ENCODE data around the gene ZNF543. TPM values are rescaled to one million over a fixed set of nuclear protein-coding genes. Genes with fewer than 3 reads are reported as not detected.

ZNF543 gene
- total and polyA plus RNA-seq, 4 experiments from 2014 or later: 1.9 to 10.7 (median 7.8) TPM

DNA sequence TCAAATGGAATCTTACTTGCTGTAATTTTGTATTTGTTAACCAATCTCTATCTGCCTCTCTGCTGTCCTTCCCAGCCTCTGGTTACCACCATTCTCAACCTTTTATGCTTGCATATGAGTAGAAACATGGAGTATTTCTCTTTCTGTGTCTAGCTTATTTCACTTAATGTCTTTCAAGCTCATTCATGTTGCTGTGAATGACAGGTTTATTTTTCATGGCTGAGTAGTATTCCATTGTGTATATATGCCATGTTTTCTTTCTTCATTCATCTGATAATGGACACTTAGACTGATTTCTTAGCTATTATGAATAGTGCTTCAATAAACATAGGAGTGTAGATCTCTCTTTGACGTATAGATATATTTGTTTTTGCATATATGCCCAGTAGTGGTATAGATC, 26.6 kb upstream of the ZNF543 start:
- Mint-ChIP-seq H3K4me1 (peaks cover 7 to 17% (median 10%) of the 10 kb centered on the region in 4 donors), H3K4me3 (no peak overlapping the region), H3K36me3 (peaks cover 87 to 89% of the 10 kb centered on the region in 2 donors), H3K27me3 (no peaks in the 10 kb centered on the region), H3K9me3 (peaks cover 10 to 83% (median 61%) of the 10 kb centered on the region in 8 donors), H3K27ac (peak overlapping the region in 1 of 7 donors; percentile 32)
- CTCF ChIA-PET (ENCODE audit: partially characterized antibody): no interaction called here
- Histone ChIP-seq H3K9me3 (ENCODE audit: control insufficient read depth in 1 of 2, low read length in 2 of 2) (peaks cover 4 to 20% of the 10 kb centered on the region in 2 donors), H3K36me3 (ENCODE audit: insufficient read depth, low read length) (peaks cover 43% of the 10 kb centered on the region), H3K4me1 (ENCODE audit: insufficient read depth, low read length) (no peaks in the 10 kb centered on the region), H3K27me3 (ENCODE audit: insufficient read depth, low read length) (no peaks in the 10 kb centered on the region), H3K4me3 (ENCODE audit: low read length in 2 of 2) (no peak overlapping the region), H3K27ac (ENCODE audit: low read depth, low read length) (no peak overlapping the region)
- intact Hi-C loops (cut with micrococcal nuclease): no loop called here
- no peak for DNase-seq
- POLR2A ChIA-PET (ENCODE audit: partially characterized antibody): no interaction called here

DNA sequence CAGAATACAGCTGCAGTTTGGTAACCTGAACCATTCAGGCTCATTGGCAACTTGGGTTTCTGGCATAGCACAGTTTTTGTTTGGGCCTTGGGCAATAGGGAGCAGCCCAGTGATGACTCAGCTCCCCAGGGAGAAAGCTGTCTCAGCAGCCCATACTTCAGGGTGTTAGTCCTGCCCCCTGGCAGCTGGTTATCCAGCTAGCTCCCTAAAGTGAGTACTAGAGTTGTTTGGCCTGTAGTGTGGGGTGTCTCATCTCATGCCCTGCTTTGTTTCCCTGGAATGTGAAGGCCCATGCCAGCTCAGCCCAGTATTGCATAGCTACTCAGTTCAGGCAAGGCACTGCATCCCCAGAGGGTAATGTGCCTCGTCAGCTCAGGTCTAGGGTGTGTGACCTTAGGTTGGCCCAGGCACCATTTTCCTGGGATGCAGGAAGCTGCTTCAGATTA, 18.2 kb upstream of the ZNF543 start:
- peaks cover 0 to 31% (median 11%) of the 10 kb centered on the region in 8 donors for H3K9me3 Mint-ChIP-seq

DNA sequence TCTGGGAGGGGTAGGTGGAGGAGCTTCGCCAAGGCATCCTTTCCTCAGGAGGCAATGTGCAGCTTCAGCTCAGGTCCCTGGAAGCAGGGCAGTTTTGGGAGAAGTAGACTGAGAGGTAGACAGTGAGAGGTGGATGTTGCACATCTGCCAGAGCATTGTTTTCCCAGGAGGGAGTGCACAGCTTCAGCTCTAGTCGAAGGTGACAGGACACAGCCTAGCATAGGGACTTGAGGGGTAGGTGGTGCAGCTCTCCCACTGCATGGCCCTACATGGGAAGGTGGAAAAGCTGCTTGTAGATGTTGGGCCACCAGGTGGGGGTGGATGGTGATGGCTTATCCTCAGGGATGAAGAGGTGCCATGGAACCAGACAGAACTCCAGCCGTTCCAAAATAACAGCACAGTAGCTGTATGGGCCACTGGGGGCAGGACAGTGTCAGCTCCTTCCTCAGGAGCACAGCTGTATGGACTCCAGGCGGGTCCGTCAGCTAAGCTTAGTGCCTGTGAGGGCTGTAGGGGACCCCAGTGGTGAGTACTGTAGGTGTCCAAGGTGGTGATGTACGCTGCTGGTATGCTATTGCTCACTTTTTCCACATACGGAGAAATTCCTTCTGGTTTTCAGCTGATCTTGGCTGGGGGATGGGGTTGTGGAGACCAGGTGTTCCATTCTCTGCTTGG, 17.4 kb upstream of the ZNF543 start:
- no peak for DNase-seq
- no peaks in the 10 kb centered on the region for H3K4me1 ChIP-seq (ENCODE audit: insufficient read depth, low read length)
- Mint-ChIP-seq H3K4me1 (peaks cover 0 to 16% (median 4%) of the 10 kb centered on the region in 4 donors), H3K9me3 (peaks cover 0 to 25% (median 8%) of the 10 kb centered on the region in 8 donors), H3K36me3 (peaks cover 37 to 44% of the 10 kb centered on the region in 2 donors), H3K27ac (no peak overlapping the region), H3K4me3 (no peak overlapping the region), H3K27me3 (no peaks in the 10 kb centered on the region)
- H3K9me3 ChIP-seq (ENCODE audit: control insufficient read depth in 1 of 2, low read length in 2 of 2): no peaks in the 10 kb centered on the region
- intact Hi-C loops (cut with micrococcal nuclease): no loop called here
- no peak overlapping the region for H3K4me3 ChIP-seq (ENCODE audit: low read length in 2 of 2)
- H3K27me3 ChIP-seq (ENCODE audit: insufficient read depth, low read length): no peaks in the 10 kb centered on the region
- ChIA-PET POLR2A (ENCODE audit: partially characterized antibody) (no interaction called here), CTCF (ENCODE audit: partially characterized antibody) (interaction anchor here (0.7 kb wide), 1 partner anchor 40 kb away, joined by 3 read pairs; no protein-coding TSS in a partner anchor)
- H3K36me3 ChIP-seq (ENCODE audit: insufficient read depth, low read length): peaks cover 9% of the 10 kb centered on the region
- no peak overlapping the region for H3K27ac ChIP-seq (ENCODE audit: low read depth, low read length)

More for the DNA sequence above, 18.2 kb upstream of the ZNF543 start:
- Mint-ChIP-seq H3K4me1 (peaks cover 0 to 16% (median 6%) of the 10 kb centered on the region in 4 donors), H3K27ac (no peak overlapping the region), H3K36me3 (peaks cover 44 to 52% of the 10 kb centered on the region in 2 donors), H3K27me3 (no peaks in the 10 kb centered on the region), H3K4me3 (no peak overlapping the region)
- Histone ChIP-seq H3K36me3 (ENCODE audit: insufficient read depth, low read length) (peaks cover 9% of the 10 kb centered on the region), H3K9me3 (ENCODE audit: control insufficient read depth in 1 of 2, low read length in 2 of 2) (no peaks in the 10 kb centered on the region), H3K4me1 (ENCODE audit: insufficient read depth, low read length) (no peaks in the 10 kb centered on the region), H3K27ac (ENCODE audit: low read depth, low read length) (no peak overlapping the region), H3K4me3 (ENCODE audit: low read length in 2 of 2) (no peak overlapping the region), H3K27me3 (ENCODE audit: insufficient read depth, low read length) (no peaks in the 10 kb centered on the region)
- ChIA-PET CTCF (ENCODE audit: partially characterized antibody) (no interaction called here), POLR2A (ENCODE audit: partially characterized antibody) (no interaction called here)
- intact Hi-C loops (cut with micrococcal nuclease): no loop called here
- no peak for DNase-seq

DNA sequence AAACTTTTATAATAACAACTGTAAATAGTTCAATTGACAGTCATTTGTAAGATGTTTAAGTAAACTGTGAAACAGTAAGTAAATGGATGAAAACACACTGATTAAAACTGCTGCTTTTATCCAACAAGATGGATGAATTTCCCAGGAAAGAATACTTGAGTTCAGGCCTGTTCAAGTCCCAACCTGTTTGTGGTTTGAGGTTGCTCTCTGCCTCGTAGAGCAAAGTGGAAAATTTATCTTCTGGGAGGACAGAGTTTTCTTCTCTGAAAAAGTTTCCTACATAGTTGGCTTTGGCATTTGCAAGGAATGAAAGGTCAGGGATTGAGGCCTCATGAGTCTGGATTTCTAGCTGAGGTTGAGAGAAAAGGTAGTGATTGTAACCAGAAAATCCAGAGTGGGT, 15.2 kb upstream of the ZNF543 start:
- Mint-ChIP-seq H3K9me3 (peaks cover 2 to 28% (median 8%) of the 10 kb centered on the region in 8 donors), H3K27ac (no peak overlapping the region)
- POLR2A ChIA-PET (ENCODE audit: partially characterized antibody): no interaction called here

DNA sequence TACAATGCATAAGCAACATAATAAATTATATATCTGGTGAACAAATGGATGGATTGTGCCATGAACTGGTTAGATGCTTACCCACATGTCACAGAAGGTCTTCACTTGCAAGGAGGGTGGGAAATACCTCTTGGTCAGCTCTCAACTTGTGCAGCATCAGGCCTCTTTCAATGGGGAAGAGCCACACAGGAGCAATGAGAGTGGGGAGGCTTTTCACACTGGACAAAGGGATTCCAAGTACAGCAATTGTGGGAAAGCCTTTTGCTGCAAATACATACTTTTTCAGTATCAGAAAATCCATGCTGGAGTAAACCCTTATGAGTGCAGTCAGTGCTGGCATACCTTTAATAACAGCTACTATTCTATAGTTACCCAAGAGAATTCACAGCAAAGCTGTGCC, 11.8 kb upstream of the ZNF543 start:
- Mint-ChIP-seq H3K4me3 (no peak overlapping the region), H3K36me3 (peaks cover 5 to 13% of the 10 kb centered on the region in 2 donors), H3K27me3 (peaks cover 0 to 1% of the 10 kb centered on the region in 2 donors), H3K27ac (no peak overlapping the region), H3K4me1 (peaks cover 0 to 4% (median under 1%) of the 10 kb centered on the region in 4 donors), H3K9me3 (peaks cover 2 to 36% (median 10%) of the 10 kb centered on the region in 8 donors)
- ChIA-PET POLR2A (ENCODE audit: partially characterized antibody) (no interaction called here), CTCF (ENCODE audit: partially characterized antibody) (no interaction called here)
- Histone ChIP-seq H3K4me3 (ENCODE audit: low read length in 2 of 2) (no peak overlapping the region), H3K27ac (ENCODE audit: low read depth, low read length) (no peak overlapping the region), H3K9me3 (ENCODE audit: control insufficient read depth in 1 of 2, low read length in 2 of 2) (no peaks in the 10 kb centered on the region), H3K36me3 (ENCODE audit: insufficient read depth, low read length) (no peaks in the 10 kb centered on the region), H3K4me1 (ENCODE audit: insufficient read depth, low read length) (no peaks in the 10 kb centered on the region), H3K27me3 (ENCODE audit: insufficient read depth, low read length) (no peaks in the 10 kb centered on the region)
- DNase-seq: no peak
- intact Hi-C loops (cut with micrococcal nuclease): no loop called here

More for the DNA sequence above, 15.2 kb upstream of the ZNF543 start:
- Histone ChIP-seq H3K4me1 (ENCODE audit: insufficient read depth, low read length) (no peaks in the 10 kb centered on the region), H3K36me3 (ENCODE audit: insufficient read depth, low read length) (peaks cover 9% of the 10 kb centered on the region), H3K27me3 (ENCODE audit: insufficient read depth, low read length) (no peaks in the 10 kb centered on the region), H3K9me3 (ENCODE audit: control insufficient read depth in 1 of 2, low read length in 2 of 2) (no peaks in the 10 kb centered on the region), H3K27ac (ENCODE audit: low read depth, low read length) (no peak overlapping the region), H3K4me3 (ENCODE audit: low read length in 2 of 2) (no peak overlapping the region)
- Mint-ChIP-seq H3K4me1 (peaks cover 0 to 9% (median 4%) of the 10 kb centered on the region in 4 donors), H3K27me3 (no peaks in the 10 kb centered on the region), H3K36me3 (peaks cover 22 to 32% of the 10 kb centered on the region in 2 donors), H3K4me3 (no peak overlapping the region)
- intact Hi-C loops (cut with micrococcal nuclease): no loop called here
- no peak for DNase-seq
- CTCF ChIA-PET (ENCODE audit: partially characterized antibody): no interaction called here

DNA sequence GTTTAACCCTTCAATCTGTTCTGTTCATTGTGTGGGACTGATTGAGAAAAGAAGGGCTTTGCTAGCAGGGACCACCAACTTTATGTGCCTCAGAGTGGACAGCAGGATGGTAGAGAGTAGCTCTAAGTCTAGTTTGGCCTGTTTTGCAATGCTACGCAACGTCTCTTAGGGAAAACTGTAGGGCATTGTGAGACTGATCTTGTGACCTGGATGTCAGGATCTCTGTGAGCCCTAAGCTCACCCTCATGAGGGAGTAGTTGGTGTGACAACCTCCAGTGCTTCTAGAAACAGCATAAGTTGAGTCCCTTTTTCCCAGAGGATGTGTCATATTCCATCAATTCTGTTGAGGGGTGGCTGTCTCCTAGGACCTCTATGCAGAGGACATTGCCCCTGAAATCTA, 9.5 kb upstream of the ZNF543 start:
- Histone ChIP-seq H3K36me3 (ENCODE audit: insufficient read depth, low read length) (no peaks in the 10 kb centered on the region), H3K4me1 (ENCODE audit: insufficient read depth, low read length) (no peaks in the 10 kb centered on the region), H3K27ac (ENCODE audit: low read depth, low read length) (no peak overlapping the region), H3K4me3 (ENCODE audit: low read length in 2 of 2) (no peak overlapping the region), H3K27me3 (ENCODE audit: insufficient read depth, low read length) (no peaks in the 10 kb centered on the region), H3K9me3 (ENCODE audit: control insufficient read depth in 1 of 2, low read length in 2 of 2) (no peaks in the 10 kb centered on the region)
- Mint-ChIP-seq H3K27ac (no peak overlapping the region), H3K4me3 (no peak overlapping the region), H3K36me3 (peaks cover 0 to 11% of the 10 kb centered on the region in 2 donors), H3K4me1 (peaks cover 0 to 4% (median 0%) of the 10 kb centered on the region in 4 donors), H3K9me3 (peaks cover 6 to 56% (median 20%) of the 10 kb centered on the region in 8 donors), H3K27me3 (peaks cover 9 to 15% of the 10 kb centered on the region in 2 donors)
- intact Hi-C loops (cut with micrococcal nuclease): no loop called here
- ChIA-PET POLR2A (ENCODE audit: partially characterized antibody) (interaction anchor here (1.3 kb wide), 1 partner anchor 9 kb away, joined by 3 read pairs; no protein-coding TSS in a partner anchor), CTCF (ENCODE audit: partially characterized antibody) (no interaction called here)
- DNase-seq: no peak

DNA sequence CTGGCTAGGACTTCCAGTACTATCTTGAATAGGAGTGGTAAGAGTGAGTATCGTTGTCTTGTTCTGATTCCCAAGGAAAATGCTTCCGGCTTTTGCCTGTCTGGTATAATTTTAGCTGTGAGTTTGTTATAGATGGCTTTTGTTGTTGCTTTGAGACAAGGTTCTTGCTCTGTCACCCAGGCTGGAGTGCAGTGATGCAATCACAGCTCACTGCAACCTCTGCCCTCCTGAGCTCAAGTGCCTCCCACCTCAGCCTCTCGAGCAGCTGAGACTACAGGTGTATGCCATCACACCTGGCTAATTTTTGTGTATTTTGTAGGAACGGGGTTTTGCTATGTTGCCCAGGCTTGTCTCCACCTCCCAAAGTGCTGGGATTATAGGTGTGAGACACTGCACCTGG, 6.1 kb upstream of the ZNF543 start:
- Mint-ChIP-seq H3K4me3 (no peak overlapping the region), H3K9me3 (peaks cover 8 to 73% (median 20%) of the 10 kb centered on the region in 8 donors), H3K4me1 (peaks cover 0 to 4% (median 0%) of the 10 kb centered on the region in 4 donors), H3K27me3 (peaks cover 24 to 26% of the 10 kb centered on the region in 2 donors), H3K27ac (no peak overlapping the region), H3K36me3 (peaks cover 0 to 10% of the 10 kb centered on the region in 2 donors)
- CTCF ChIA-PET (ENCODE audit: partially characterized antibody): no interaction called here
- DNase-seq: no peak
- H3K4me3 ChIP-seq (ENCODE audit: low read length in 2 of 2): no peak overlapping the region
- no peaks in the 10 kb centered on the region for H3K36me3 ChIP-seq (ENCODE audit: insufficient read depth, low read length)
- no peak overlapping the region for H3K27ac ChIP-seq (ENCODE audit: low read depth, low read length)
- no peaks in the 10 kb centered on the region for H3K4me1 ChIP-seq (ENCODE audit: insufficient read depth, low read length)
- H3K27me3 ChIP-seq (ENCODE audit: insufficient read depth, low read length): peaks cover 8% of the 10 kb centered on the region
- H3K9me3 ChIP-seq (ENCODE audit: control insufficient read depth in 1 of 2, low read length in 2 of 2): no peaks in the 10 kb centered on the region
- POLR2A ChIA-PET (ENCODE audit: partially characterized antibody): no interaction called here
- intact Hi-C loops (cut with micrococcal nuclease): no loop called here
